ENCODE data around the gene SNX21. TPM values are rescaled to one million over a fixed set of nuclear protein-coding genes. Genes with fewer than 3 reads are reported as not detected.

The SNX21 gene
- total RNA-seq, 4 donors from 2014 or later: 36.7 to 222 (median 63.0) TPM

GRCh38 chr20:45798935-45799642 lies 34.5 kb upstream of the SNX21 start:
- in situ Hi-C loops (cut with MboI; ENCODE audit: low pct_ligation_motif_present in 1 of 4, low pct_unique_long_range_greater_than_20kb in 1 of 4, low sequenced_read_pairs in 3 of 4) (loop anchor here in 1 of 4 donors (10.0 kb wide), 1 partner anchor 166 kb away; no protein-coding TSS in a partner anchor), intact Hi-C loops (cut with DNase I; ENCODE audit: low total_unique reads) (loop anchor here (10.0 kb wide), 1 partner anchor 96 kb away; the partner anchor contains the start of genes CTSA and NEURL2)
- TF ChIP-seq POLR2AphosphoS5 (IDR thresholded peaks at IDR 0.05) (peak in 1 of 3 donors; percentile 18), CTCF (IDR thresholded peaks at IDR 0.05) (peak; percentile 62 to 70 (median 64)), EP300 (IDR thresholded peaks at IDR 0.05; ENCODE audit: low read depth) (no peak), POLR2A (IDR thresholded peaks at IDR 0.05) (no peak)
- Histone ChIP-seq H3K27ac (peak overlapping the region; percentile 24 to 42 (median 30)), H3K36me3 (peaks cover 0 to 65% (median 26%) of the 10 kb centered on the region in 4 donors), H3K4me1 (peaks cover 0 to 12% (median 4%) of the 10 kb centered on the region in 4 donors), H3K4me3 (no peak overlapping the region), H3K9me3 (no peaks in the 10 kb centered on the region), H3K27me3 (no peaks in the 10 kb centered on the region)
- 32 to 34% methylated on average over 4 of the region's 4 CpGs for WGBS, 2 donors (ENCODE audit: low coverage in 1 of 2)
- DNase-seq: peak; percentile 73

- peaks cover 0 to 12% (median 4%) of the 10 kb centered on the region in 4 donors for H3K4me1 ChIP-seq
- no peaks in the 10 kb centered on the region for H3K9me3 ChIP-seq
- in situ Hi-C loops (cut with MboI; ENCODE audit: low pct_ligation_motif_present in 1 of 4, low pct_unique_long_range_greater_than_20kb in 1 of 4, low sequenced_read_pairs in 3 of 4) (loop anchor here in 1 of 4 donors (25.0 kb wide), 1 partner anchor 160 kb away; the partner anchor contains the start of gene ZNF335), intact Hi-C loops (cut with DNase I; ENCODE audit: low total_unique reads) (loop anchor here (10.0 kb wide), 1 partner anchor 153 kb away; no protein-coding TSS in a partner anchor)
- 96 to 100% methylated on average over 1 to 7 of the region's 7 CpGs for WGBS, 2 donors (ENCODE audit: low coverage in 1 of 2)
- no peak overlapping the region for H3K27ac ChIP-seq
- no peaks in the 10 kb centered on the region for H3K27me3 ChIP-seq
- H3K4me3 ChIP-seq: no peak overlapping the region
- peaks cover 0 to 65% (median 32%) of the 10 kb centered on the region in 4 donors for H3K36me3 ChIP-seq
- no peak for DNase-seq
- no peak for TF ChIP-seq CTCF (IDR thresholded peaks at IDR 0.05)
- no peak for TF ChIP-seq POLR2A (IDR thresholded peaks at IDR 0.05)
- TF ChIP-seq EP300 (IDR thresholded peaks at IDR 0.05; ENCODE audit: low read depth): no peak
- no peak for TF ChIP-seq POLR2AphosphoS5 (IDR thresholded peaks at IDR 0.05)
Measured at GRCh38 chr20:45801851-45802250, 31.7 kb upstream of the SNX21 start.

- H3K4me1 ChIP-seq: peaks cover 6 to 22% (median 15%) of the 10 kb centered on the region in 4 donors
- H3K27me3 ChIP-seq: no peaks in the 10 kb centered on the region
- intact Hi-C loops (cut with DNase I; ENCODE audit: low total_unique reads) (no loop called here), in situ Hi-C loops (cut with MboI; ENCODE audit: low pct_ligation_motif_present in 1 of 4, low pct_unique_long_range_greater_than_20kb in 1 of 4, low sequenced_read_pairs in 3 of 4) (loop anchor here in 1 of 4 donors (25.0 kb wide), 1 partner anchor 152 kb away; the partner anchor contains the start of gene ZNF335)
- H3K36me3 ChIP-seq: peaks cover 0 to 51% (median 22%) of the 10 kb centered on the region in 4 donors
- no peak for DNase-seq
- WGBS, 2 donors (ENCODE audit: low coverage in 1 of 2): 90 to 95% methylated on average over 5 to 8 of the region's 8 CpGs
- TF ChIP-seq POLR2AphosphoS5 (IDR thresholded peaks at IDR 0.05): no peak
- no peak for TF ChIP-seq POLR2A (IDR thresholded peaks at IDR 0.05)
- TF ChIP-seq EP300 (IDR thresholded peaks at IDR 0.05; ENCODE audit: low read depth): no peak
- no peak for TF ChIP-seq CTCF (IDR thresholded peaks at IDR 0.05)
- no peaks in the 10 kb centered on the region for H3K9me3 ChIP-seq
- no peak overlapping the region for H3K4me3 ChIP-seq
- no peak overlapping the region for H3K27ac ChIP-seq
Measured at GRCh38 chr20:45810191-45810970, 23.2 kb upstream of the SNX21 start.
